Esophagus squamous epithelium (tissue), 4 donors: ENCODE measurements around the gene KNDC1.

ENCODE experiments used
- CTCF ChIP-seq, 6 experiments: fragments of 450-650 bp in 4 of 6; fragments of 200-600 bp in 2 of 6; sonication (generic) in 2 of 6; IDR thresholded peaks; one replicate each; pipeline ENCODE4 v1.5.1; 2016 to 2019; ENCODE audit warnings: antibody characterized with exemption in 6 of 6, mild to moderate bottlenecking in 4 of 6, moderate library complexity in 4 of 6
- POLR2A ChIP-seq, 4 donors: fragments of 450-650 bp; IDR thresholded peaks; one replicate each; pipeline ENCODE4 v1.6.1; 2017; ENCODE audit warnings: antibody characterized with exemption in 4 of 4, mild to moderate bottlenecking in 4 of 4, moderate library complexity in 3 of 4

GRCh38 chr10:133158437-133158755 lies 1.6 kb upstream of the KNDC1 start:
- no peak for TF ChIP-seq CTCF (IDR thresholded peaks at IDR 0.05)
- TF ChIP-seq POLR2A (IDR thresholded peaks at IDR 0.05): no peak
